HepG2 (cell line): ENCODE results near the gene EDN2.

Experiments used
- ATM ChIP-seq: fragments of 450-650 bp; IDR thresholded peaks from 2 replicates; pipeline ENCODE4 v1.7.1; 2017; ENCODE audit warnings: mild to moderate bottlenecking, borderline replicate concordance
- EP300 ChIP-seq, 3 experiments: sonication (generic) in 1 of 3; formaldehyde crosslinking in 1 of 3; IDR thresholded peaks; 2 replicates each; pipeline versions ENCODE4 v1.5.1 to v1.6.1; 2011 to 2020; ENCODE audit warnings: low read depth in 2 of 3, low read length in 2 of 3, borderline replicate concordance in 1 of 3, improper control_type of control experiment in 1 of 3, mild to moderate bottlenecking in 1 of 3, missing genetic modification reagents in 1 of 3, moderate library complexity in 1 of 3
- FOXJ3 ChIP-seq: sonication (generic); formaldehyde crosslinking; IDR thresholded peaks from 2 replicates; pipeline ENCODE4 v1.4.0; 2020; ENCODE audit warnings: missing genetic modification reagents, mild to moderate bottlenecking, borderline replicate concordance
- GLI4 ChIP-seq: sonication (generic); formaldehyde crosslinking; IDR thresholded peaks from 2 replicates; pipeline ENCODE4 v1.5.1; 2020; ENCODE audit warnings: missing genetic modification reagents, mild to moderate bottlenecking, moderate library complexity, borderline replicate concordance
- KDM3A ChIP-seq: IDR thresholded peaks from 2 replicates; pipeline ENCODE4 v1.6.1; 2018; ENCODE audit warnings: low read depth, missing compliant biosample characterization
- POLR2A ChIP-seq, 2 experiments: IDR thresholded peaks; 2 replicates each; pipeline ENCODE4 v1.6.1; 2011; ENCODE audit warnings: low read depth in 2 of 2, low read length in 2 of 2, mild to moderate bottlenecking in 1 of 2, moderate library complexity in 1 of 2; ENCODE audit not compliant: insufficient read depth in 1 of 2
- RBAK ChIP-seq: sonication (generic); formaldehyde crosslinking; IDR thresholded peaks from 2 replicates; pipeline ENCODE4 v1.5.1; 2020; ENCODE audit warnings: mild to moderate bottlenecking, missing genetic modification reagents
- ZNF205 ChIP-seq: IDR thresholded peaks from 2 replicates; pipeline ENCODE4 v1.6.1; 2018; ENCODE audit warnings: missing biosample characterization, missing genetic modification reagents
- ZNF790 ChIP-seq: sonication (generic); formaldehyde crosslinking; IDR thresholded peaks from 2 replicates; pipeline ENCODE4 v1.8.0; 2022; ENCODE audit warnings: missing genetic modification reagents, mild to moderate bottlenecking, borderline replicate concordance
- TF ChIP-seq, protein P1 (sequence below): sonication (generic); formaldehyde crosslinking; IDR thresholded peaks from 2 replicates; pipeline ENCODE4 v1.5.0; 2020; ENCODE audit warnings: missing genetic modification reagents
- TF ChIP-seq, protein P2 (sequence below): sonication (generic); formaldehyde crosslinking; IDR thresholded peaks from 2 replicates; pipeline ENCODE4 v1.4.0; 2020; ENCODE audit warnings: missing genetic modification reagents, borderline replicate concordance
- TF ChIP-seq, protein P3 (sequence below): sonication (generic); formaldehyde crosslinking; IDR thresholded peaks from 2 replicates; pipeline ENCODE4 v1.4.0; 2020; ENCODE audit warnings: missing genetic modification reagents
- TF ChIP-seq, protein P4 (sequence below): IDR thresholded peaks from 2 replicates; pipeline ENCODE4 v1.6.1; 2016; ENCODE audit warnings: missing biosample characterization, missing genetic modification reagents, low read depth

DNA sequence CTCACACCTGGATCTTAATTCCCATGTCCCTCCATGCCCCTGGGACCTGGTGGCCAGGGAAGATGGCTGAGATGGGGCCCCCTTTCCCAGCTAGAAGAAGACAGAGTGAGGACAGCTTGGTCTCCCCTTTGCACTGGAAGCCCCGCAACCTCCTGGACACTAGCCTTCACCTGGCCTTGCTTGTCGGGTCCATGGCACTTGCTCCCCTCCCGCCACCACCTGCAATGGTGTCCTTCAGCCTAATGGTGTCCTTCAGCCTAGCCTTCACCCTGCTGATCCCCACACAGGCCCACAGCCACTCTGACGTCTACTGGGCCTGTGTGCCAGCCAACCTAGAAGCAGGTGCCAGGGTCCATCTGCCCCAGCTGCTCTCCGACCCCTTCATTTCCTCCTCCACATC, 45.9 kb upstream of the EDN2 start:
- TF ChIP-seq RBAK (CRISPR knock-in tag): no peak
- no peak for TF ChIP-seq ZNF205 (CRISPR knock-in tag)
- TF ChIP-seq FOXJ3 (CRISPR knock-in tag): no peak
- TF ChIP-seq EP300 (IDR thresholded peaks at IDR 0.05; ENCODE audit: low read depth in 2 of 2, low read length in 2 of 2): no peak
- no peak for TF ChIP-seq EP300 (CRISPR knock-in tag; IDR thresholded peaks at IDR 0.05; ENCODE audit: borderline replicate concordance)
- TF ChIP-seq, protein P1, sequence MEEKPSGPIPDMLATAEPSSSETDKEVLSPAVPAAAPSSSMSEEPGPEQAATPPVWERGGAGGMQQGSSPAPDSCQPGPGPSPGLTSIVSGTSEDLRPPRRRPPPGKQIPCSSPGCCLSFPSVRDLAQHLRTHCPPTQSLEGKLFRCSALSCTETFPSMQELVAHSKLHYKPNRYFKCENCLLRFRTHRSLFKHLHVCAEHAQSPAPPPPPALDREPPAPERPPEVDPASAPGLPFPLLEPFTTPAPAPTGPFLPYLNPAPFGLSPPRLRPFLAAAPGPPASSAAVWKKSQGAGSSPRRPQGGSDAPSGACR (CRISPR knock-in tag): no peak
- TF ChIP-seq ATM: no peak
- TF ChIP-seq, protein P2, sequence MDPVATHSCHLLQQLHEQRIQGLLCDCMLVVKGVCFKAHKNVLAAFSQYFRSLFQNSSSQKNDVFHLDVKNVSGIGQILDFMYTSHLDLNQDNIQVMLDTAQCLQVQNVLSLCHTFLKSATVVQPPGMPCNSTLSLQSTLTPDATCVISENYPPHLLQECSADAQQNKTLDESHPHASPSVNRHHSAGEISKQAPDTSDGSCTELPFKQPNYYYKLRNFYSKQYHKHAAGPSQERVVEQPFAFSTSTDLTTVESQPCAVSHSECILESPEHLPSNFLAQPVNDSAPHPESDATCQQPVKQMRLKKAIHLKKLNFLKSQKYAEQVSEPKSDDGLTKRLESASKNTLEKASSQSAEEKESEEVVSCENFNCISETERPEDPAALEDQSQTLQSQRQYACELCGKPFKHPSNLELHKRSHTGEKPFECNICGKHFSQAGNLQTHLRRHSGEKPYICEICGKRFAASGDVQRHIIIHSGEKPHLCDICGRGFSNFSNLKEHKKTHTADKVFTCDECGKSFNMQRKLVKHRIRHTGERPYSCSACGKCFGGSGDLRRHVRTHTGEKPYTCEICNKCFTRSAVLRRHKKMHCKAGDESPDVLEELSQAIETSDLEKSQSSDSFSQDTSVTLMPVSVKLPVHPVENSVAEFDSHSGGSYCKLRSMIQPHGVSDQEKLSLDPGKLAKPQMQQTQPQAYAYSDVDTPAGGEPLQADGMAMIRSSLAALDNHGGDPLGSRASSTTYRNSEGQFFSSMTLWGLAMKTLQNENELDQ (CRISPR knock-in tag): no peak
- TF ChIP-seq KDM3A (CRISPR knock-in tag): no peak
- TF ChIP-seq, protein P3, sequence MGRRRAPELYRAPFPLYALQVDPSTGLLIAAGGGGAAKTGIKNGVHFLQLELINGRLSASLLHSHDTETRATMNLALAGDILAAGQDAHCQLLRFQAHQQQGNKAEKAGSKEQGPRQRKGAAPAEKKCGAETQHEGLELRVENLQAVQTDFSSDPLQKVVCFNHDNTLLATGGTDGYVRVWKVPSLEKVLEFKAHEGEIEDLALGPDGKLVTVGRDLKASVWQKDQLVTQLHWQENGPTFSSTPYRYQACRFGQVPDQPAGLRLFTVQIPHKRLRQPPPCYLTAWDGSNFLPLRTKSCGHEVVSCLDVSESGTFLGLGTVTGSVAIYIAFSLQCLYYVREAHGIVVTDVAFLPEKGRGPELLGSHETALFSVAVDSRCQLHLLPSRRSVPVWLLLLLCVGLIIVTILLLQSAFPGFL (CRISPR knock-in tag): no peak
- TF ChIP-seq POLR2A (IDR thresholded peaks at IDR 0.05; ENCODE audit: insufficient read depth in 1 of 2, low read depth in 2 of 2, low read length in 2 of 2): no peak
- TF ChIP-seq, protein P4, sequence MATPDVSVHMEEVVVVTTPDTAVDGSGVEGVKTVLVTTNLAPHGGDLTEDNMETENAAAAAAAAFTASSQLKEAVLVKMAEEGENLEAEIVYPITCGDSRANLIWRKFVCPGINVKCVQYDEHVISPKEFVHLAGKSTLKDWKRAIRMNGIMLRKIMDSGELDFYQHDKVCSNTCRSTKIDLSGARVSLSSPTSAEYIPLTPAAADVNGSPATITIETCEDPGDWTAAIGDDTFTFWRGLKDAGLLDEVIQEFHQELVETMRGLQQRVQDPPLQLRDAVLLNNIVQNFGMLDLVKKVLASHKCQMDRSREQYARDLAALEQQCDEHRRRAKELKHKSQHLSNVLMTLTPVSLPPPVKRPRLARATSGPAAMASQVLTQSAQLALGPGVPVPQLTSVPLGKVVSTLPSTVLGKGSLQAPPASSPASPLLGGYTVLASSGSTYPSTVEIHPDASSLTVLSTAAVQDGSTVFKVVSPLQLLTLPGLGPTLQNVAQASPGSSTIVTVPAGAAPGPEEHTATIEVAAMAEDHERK (CRISPR knock-in tag): no peak
- TF ChIP-seq GLI4 (CRISPR knock-in tag): no peak
- no peak for TF ChIP-seq ZNF790 (CRISPR knock-in tag)
